HepG2 (cell line): ENCODE results near the gene PCSK6.

Source experiments
- ATM ChIP-seq: fragments of 450-650 bp; IDR thresholded peaks from 2 replicates; pipeline ENCODE4 v1.7.1; 2017; ENCODE audit warnings: mild to moderate bottlenecking, borderline replicate concordance
- HCFC1 ChIP-seq: fragments of 150-350 bp; IDR thresholded peaks from 2 replicates; pipeline ENCODE4 v1.6.1; 2014; ENCODE audit warnings: low read depth, low read length
- KDM3A ChIP-seq: IDR thresholded peaks from 2 replicates; pipeline ENCODE4 v1.6.1; 2018; ENCODE audit warnings: low read depth, missing compliant biosample characterization
- PBX2 ChIP-seq: IDR thresholded peaks from 2 replicates; pipeline ENCODE4 v1.6.1; 2016; ENCODE audit warnings: control low read depth
- SMAD3 ChIP-seq: sonication (generic); formaldehyde crosslinking; IDR thresholded peaks from 2 replicates; pipeline ENCODE4 v1.4.0; 2020; ENCODE audit warnings: missing genetic modification reagents
- TCF7 ChIP-seq: sonication (generic); IDR thresholded peaks from 2 replicates; pipeline ENCODE4 v1.6.1; 2016; ENCODE audit warnings: antibody characterized with exemption, low read depth
- ZBTB40 ChIP-seq, 2 experiments: fragments of 450-650 bp in 1 of 2; sonication (generic) in 1 of 2; formaldehyde crosslinking in 1 of 2; IDR thresholded peaks; 2 replicates each; pipeline versions ENCODE4 v1.6.1 to v1.8.0; 2016 to 2022; ENCODE audit warnings: antibody characterized with exemption in 1 of 2, mild to moderate bottlenecking in 1 of 2, missing genetic modification reagents in 1 of 2
- ZNF350 ChIP-seq: sonication (generic); formaldehyde crosslinking; IDR thresholded peaks from 2 replicates; pipeline ENCODE4 v1.4.0; 2020; ENCODE audit warnings: mild to moderate bottlenecking, low read depth, missing genetic modification reagents, borderline replicate concordance
- ZNF549 ChIP-seq: sonication (generic); formaldehyde crosslinking; IDR thresholded peaks from 2 replicates; pipeline ENCODE4 v1.5.0; 2020; ENCODE audit warnings: missing genetic modification reagents
- ZNF768 ChIP-seq: sonication (generic); formaldehyde crosslinking; IDR thresholded peaks from 2 replicates; pipeline ENCODE4 v1.4.0; 2020; ENCODE audit warnings: missing genetic modification reagents
- TF ChIP-seq, protein P1 (sequence below): sonication (generic); formaldehyde crosslinking; IDR thresholded peaks from 2 replicates; pipeline ENCODE4 v1.9.0; 2022; ENCODE audit warnings: low read depth, missing genetic modification reagents
- TF ChIP-seq, protein P2 (sequence below): IDR thresholded peaks from 2 replicates; pipeline ENCODE4 v1.6.1; 2012; ENCODE audit warnings: inconsistent platforms

DNA sequence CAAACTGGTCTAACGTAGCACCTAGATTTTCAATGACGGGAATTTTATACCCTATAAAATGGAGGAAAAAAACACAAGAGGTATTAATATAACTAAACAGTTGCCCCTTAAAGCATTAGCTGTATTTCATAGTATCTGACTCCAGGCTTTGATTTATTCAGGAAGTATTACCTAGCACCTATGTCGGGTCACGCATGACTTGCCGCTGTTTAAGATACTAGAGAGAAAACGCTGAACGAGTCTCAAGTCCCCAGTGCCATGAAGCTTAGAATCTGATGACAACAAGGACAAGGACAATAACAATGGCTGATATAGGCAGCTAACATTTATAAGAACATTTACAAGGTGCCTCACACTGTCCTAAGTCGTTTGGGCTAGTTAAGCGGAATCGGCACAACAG, 196.4 kb downstream of the PCSK6 start:
- TF ChIP-seq KDM3A (CRISPR knock-in tag) (no peak), ZNF768 (CRISPR knock-in tag) (no peak), ATM (no peak), PBX2 (no peak), ZNF549 (CRISPR knock-in tag) (no peak), TCF7 (no peak), HCFC1 (no peak), SMAD3 (no peak), ZBTB40 (IDR thresholded peaks at IDR 0.05) (no peak), ZBTB40 (CRISPR knock-in tag; IDR thresholded peaks at IDR 0.05) (no peak), ZNF350 (CRISPR knock-in tag) (no peak)
- TF ChIP-seq, protein P1, sequence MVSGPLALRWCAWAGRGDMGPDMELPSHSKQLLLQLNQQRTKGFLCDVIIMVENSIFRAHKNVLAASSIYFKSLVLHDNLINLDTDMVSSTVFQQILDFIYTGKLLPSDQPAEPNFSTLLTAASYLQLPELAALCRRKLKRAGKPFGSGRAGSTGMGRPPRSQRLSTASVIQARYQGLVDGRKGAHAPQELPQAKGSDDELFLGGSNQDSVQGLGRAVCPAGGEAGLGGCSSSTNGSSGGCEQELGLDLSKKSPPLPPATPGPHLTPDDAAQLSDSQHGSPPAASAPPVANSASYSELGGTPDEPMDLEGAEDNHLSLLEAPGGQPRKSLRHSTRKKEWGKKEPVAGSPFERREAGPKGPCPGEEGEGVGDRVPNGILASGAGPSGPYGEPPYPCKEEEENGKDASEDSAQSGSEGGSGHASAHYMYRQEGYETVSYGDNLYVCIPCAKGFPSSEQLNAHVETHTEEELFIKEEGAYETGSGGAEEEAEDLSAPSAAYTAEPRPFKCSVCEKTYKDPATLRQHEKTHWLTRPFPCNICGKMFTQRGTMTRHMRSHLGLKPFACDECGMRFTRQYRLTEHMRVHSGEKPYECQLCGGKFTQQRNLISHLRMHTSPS (CRISPR knock-in tag) = no peak
- TF ChIP-seq, protein P2, sequence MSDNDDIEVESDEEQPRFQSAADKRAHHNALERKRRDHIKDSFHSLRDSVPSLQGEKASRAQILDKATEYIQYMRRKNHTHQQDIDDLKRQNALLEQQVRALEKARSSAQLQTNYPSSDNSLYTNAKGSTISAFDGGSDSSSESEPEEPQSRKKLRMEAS = no peak
